Measurements from ENCODE around the gene BBS9.

Gene BBS9

GRCh38 chr7:33128631-33128989 lies 754 bp upstream of the BBS9 start:
- DNase-seq: no peak

DNA sequence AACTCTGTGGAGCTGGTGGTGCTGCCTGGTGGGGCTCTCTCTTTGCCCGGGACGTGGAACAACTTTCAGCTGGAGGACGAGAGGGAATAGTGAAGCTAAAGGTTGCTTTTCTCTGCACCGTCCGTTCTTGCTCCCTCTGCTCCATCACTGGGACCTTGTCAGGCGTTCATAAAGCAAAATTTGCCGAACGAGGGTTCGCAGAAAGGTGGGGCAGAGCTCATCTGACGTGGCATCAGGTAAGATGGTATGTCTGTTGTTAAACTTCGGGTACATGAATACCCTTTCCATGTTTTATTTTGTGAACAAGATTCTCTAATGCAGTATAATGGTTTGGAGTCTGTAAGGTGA lies 416 bp downstream of the BBS9 start:
- DNase-seq: no peak

GRCh38 chr7:33130184-33130583 lies 820 bp downstream of the BBS9 start:
- no peak for DNase-seq

GRCh38 chr7:33137103-33137502 lies 7.7 kb downstream of the BBS9 start:
- DNase-seq: no peak

DNA sequence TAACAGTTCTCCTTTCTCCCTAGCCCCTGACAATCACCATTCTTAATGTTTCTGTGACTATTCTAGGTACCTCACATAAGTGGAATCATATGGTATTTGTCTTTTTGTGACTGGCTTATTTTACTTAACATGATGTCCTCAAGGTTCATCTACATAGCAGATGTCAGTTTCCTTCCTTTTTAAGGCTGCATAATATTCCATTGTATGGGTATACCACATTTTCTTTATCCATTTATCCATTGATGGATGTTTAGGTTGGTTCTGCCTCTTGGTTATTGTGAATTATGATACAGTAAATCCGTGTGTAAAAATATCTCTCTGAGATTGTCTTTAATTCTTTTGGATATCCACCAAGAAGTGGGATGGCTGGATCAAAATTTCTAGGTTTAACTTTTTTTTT lies 13.2 kb downstream of the BBS9 start:
- no peak for DNase-seq

GRCh38 chr7:33143996-33144718 lies 14.8 kb downstream of the BBS9 start:
- DNase-seq: no peak

DNA sequence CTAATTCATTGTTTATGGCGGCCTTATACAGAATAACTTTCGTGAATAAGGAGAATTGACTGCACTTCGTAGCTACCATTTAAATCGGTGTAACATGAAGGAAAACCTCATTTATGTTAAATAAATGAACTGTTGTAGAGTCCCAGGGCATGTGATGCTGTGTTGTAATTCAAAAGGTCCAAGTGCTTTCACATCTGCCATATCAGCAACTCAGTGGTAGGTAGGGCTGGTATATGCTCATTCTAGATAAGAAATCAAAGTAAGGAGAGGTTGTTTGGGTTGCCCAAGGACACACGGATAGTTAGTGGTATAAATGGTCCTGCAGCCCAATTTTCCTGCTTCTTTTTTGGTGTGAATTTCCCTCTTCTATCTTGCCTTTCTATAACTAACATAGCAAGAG lies 15.8 kb downstream of the BBS9 start:
- DNase-seq: no peak

DNA sequence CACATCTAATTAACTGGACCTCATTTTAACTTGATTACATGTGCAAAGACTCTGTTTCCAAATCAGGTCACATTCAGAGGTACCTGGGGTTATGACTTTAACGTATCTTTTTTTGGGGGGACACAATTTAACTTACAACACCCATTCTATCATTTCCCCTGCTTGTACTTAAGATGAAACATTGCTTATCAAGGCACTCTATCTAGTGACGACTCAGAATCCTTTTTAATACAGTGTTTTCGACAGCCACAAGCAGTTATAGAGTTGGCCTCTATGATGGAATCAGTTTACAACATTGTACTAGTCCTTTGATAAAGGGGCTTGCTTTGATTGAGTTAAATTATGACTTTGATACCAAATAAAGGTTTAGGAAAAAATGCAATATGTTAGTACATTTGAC lies 22.7 kb downstream of the BBS9 start:
- DNase-seq: no peak

GRCh38 chr7:33155811-33156210 lies 26.4 kb downstream of the BBS9 start:
- DNase-seq: no peak

DNA sequence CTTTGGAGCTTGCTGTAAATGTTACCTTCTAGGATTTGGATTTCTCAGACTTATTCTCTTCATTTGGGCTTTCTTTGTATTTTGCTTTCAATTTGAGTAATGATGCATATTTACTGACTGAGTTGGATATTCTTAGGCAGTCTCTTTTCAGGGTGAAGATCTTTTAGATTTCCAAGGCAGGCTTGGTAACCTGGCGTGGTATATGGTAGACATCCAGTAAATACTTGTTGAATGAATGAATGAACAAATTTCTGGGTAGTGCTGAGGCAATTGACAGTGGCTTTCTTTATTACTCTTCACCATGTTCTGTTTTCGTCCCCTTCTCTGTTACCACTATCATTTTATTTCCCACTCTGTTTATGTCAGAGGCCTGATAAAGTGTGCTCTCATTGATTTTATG lies 27.1 kb downstream of the BBS9 start:
- no peak for DNase-seq

- no peak for DNase-seq
Observed at GRCh38 chr7:33157311-33157710, 27.9 kb downstream of the BBS9 start.

GRCh38 chr7:33157781-33158180 lies 28.4 kb downstream of the BBS9 start:
- no peak for DNase-seq

GRCh38 chr7:33177876-33178275 lies 48.5 kb downstream of the BBS9 start:
- DNase-seq: no peak

- DNase-seq: no peak
Observed at GRCh38 chr7:33179519-33179918, 50.2 kb downstream of the BBS9 start.

DNA sequence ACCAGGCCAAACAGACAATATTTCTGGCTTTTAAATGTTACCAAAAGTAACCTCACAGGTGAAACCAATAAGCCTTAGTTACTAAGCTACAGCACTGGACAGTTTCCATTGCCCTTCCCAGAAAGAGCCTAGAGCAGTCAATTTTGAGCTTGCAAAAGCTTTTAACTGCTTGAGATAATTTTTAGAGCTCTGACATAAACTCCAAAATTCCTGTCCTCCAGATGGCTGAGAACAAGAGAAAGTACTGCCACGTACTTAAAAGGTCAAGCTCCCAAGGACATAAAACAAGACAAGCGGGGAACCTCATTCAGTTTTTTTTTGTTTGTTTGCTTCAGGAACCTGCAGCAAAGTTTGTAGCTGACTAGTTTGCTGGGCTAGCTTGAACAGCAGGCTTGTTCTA lies 54.1 kb downstream of the BBS9 start:
- no peak for DNase-seq

DNA sequence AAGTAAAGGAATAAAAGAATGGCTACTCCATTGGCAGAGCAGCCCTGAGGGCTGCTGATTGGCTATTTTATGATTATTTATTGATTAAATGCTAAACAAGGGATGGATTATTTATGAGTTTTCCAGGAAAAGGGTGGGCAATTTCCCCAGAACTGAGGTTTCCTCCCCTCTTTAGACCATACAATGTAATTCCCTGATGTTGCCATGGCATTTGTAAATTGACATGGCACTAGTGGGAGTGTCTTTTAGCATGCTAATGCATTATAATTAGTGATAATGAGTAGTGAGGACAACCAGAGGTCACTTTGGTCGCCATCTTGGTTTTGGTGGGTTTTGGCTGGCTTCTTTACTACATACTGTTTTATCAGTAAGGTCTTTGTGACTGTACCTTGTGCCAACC lies 55.5 kb downstream of the BBS9 start:
- no peak for DNase-seq

DNA sequence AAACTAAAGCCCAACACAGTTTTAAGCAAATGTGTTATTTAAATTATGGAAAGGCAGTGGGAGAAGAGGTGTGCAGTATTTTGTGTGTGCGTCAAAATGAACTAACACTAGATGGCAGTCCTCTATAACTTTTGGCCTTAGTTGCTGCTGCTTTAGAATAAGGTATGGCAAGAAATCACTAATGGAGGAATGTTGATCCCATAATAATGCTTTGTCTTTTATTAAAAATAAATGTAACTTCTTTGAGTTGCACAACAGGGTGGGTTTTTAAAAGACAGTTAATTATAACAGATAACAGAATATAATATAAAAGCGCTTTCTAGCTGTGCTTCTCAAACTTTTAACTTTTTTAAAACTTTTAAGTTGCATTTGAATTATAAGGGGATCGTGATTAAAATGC lies 56.4 kb downstream of the BBS9 start:
- DNase-seq: no peak

DNA sequence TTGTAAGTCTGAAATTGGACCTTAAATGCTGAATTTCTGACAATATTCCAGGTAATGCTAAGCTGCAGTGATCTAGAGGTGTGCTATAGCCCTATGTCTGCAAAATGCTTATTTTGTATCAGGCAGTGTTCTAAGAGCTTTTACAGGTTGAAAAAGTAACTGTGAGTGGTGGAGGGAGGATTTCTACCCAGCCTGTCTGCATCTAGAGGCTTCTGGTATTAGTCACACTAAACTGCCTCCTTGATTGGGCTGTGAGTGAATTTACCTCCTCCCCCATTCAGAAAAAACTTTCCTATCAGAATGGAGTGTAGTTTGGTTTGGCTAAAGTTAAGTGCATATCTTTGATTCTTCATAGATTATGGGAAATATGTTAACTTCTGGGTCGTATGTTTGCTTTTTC lies 56.8 kb downstream of the BBS9 start:
- DNase-seq: no peak

DNA sequence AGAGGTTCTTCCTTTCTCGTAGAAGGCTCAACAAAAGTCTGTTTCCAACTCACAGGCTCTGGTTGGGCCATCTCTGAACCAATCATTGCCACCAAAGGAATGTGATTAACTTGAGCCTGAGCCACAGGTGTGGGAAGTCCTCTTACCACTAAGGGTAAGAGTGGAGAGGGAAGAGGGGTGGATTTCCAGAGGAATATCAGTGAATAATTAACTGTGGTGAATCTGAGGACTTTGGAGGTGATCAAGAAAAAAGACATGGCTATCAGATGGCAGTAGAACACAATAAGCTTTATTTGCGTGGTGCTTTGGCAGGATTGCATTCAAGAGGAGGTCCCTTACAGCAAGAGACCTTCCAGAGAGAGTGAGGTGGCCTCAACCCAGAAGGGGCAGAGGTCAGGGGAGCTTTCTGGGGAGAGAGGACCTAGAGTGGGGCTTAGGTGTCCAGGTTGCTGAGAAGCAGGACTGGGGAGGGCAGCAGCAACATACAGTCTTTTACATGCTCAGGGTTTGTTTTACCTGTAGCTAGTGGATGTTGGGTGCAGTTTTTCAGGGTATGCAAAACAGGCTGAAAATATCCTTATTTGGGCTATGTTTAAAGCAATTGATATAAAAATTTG lies 61.4 kb downstream of the BBS9 start:
- no peak for DNase-seq

DNA sequence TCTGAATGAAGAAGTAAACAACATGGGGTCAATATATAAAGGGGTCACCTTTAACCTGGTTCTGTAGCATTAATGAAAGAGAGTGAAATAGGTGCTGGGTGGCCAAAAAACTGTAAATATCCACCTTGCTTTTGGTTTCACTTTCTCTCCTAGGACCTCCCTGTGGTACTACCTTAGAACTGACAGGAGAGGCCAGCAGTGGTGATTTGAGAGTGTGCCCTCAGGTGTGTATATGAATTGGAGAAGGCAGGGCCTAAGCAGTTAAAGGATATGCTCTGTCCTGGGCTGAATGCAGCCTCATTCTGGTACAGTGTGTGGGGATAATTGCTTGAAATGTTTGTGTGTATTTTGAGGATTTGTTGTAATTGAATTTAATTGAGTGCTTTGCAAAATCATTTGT lies 62.0 kb downstream of the BBS9 start:
- DNase-seq: no peak

- no peak for DNase-seq
Observed at GRCh38 chr7:33192695-33193291, 63.4 kb downstream of the BBS9 start.

DNA sequence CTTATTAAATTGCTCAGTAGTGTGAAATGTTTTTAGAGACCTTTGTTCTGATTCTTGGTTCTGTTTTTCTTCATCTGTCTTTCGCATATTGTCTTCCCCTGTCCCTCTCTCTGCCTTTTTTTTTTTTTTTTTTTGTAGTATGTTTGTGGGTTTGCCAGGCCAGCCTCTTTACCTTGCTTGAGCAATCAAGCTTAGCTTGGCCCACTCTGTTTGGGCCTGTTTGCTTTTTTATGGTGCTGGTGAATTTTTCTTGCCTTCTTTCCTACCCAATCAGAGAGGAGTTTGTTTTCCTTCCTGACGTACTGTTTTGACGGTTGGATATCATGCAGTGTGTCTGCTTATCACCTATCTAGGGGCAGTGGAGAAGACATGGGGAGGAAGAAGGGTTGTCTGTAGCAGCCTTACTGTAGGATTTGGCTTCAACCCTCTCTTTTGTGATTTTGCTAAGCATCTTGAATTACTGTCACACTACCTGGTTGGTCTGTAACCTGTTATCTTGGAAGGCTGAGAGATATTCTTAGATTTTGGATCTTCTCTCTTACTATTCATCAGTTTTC lies 64.0 kb downstream of the BBS9 start:
- no peak for DNase-seq

GRCh38 chr7:33195264-33195663 lies 65.9 kb downstream of the BBS9 start:
- no peak for DNase-seq

DNA sequence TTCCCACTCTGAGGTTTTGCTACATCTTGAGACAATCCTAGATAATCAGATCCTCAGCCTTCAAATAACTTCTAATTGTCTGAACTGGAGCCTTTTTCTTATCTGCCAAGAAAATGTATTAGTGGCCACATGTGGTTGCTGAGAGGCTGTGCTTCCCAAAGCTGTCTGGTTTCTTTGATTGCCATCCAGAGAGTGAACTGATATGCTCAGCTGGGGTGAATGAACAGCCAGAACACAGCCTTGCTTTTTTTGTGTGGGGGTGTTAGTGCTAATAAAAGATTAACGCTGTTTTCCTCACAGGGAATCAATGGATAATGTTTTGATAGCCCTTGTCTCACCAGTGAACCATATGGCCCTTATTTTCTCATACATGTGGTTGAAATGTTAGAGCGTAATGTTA lies 66.9 kb downstream of the BBS9 start:
- no peak for DNase-seq

DNA sequence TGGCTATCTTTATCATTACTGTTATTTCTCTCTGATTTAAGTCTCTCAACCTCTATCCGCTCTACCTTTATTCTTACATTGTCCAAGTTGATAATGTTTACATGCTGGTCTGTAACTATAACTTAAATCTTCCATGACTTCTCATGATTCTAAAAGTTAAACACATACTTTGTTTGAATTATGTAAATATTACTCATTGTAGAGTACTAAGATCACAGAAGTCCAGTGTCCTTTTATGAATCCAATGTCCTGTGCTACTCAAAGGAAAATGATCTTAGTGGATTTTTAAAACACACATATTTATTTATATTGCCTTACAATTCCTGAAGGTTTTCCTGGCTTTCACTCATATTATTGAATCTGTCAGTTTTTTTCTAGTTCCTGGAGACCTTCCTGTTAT lies 70.9 kb downstream of the BBS9 start:
- no peak for DNase-seq
